ENCODE results near the gene ANGPTL4.
"Not testable (repeated sequence)": the region's sequence is repeated elsewhere in the genome, so short reads cannot be mapped to it uniquely, and the experiment has no call there.

The ANGPTL4 gene

GRCh38 chr19:8334458-8335342 lies 29.3 kb upstream of the ANGPTL4 start:
- DNase-seq: peak; percentile 60

GRCh38 chr19:8335343-8336071 lies 28.4 kb upstream of the ANGPTL4 start:
- no peak for DNase-seq

- no peak for DNase-seq
Observed at GRCh38 chr19:8336072-8336569, 27.8 kb upstream of the ANGPTL4 start.

GRCh38 chr19:8336660-8337059 lies 27.3 kb upstream of the ANGPTL4 start:
- no peak for DNase-seq

GRCh38 chr19:8337728-8338127 lies 26.2 kb upstream of the ANGPTL4 start:
- no peak for DNase-seq

GRCh38 chr19:8338835-8339234 lies 25.1 kb upstream of the ANGPTL4 start:
- no peak for DNase-seq

- no peak for DNase-seq
Observed at GRCh38 chr19:8340341-8341096, 23.4 kb upstream of the ANGPTL4 start.

- not testable (repeated sequence) for DNase-seq
Observed at GRCh38 chr19:8341504-8341903, 22.5 kb upstream of the ANGPTL4 start.

GRCh38 chr19:8342316-8342683 lies 21.7 kb upstream of the ANGPTL4 start:
- DNase-seq: no peak

- peak; percentile 77 for DNase-seq
Observed at GRCh38 chr19:8342684-8343482, 21.1 kb upstream of the ANGPTL4 start, which contains the start of gene KANK3. KANK3 (minus strand) TSS chr19:8343262; CDS start chr19:8337828, 5,434 bp downstream.

- no peak for DNase-seq
Observed at GRCh38 chr19:8343483-8343844, 20.5 kb upstream of the ANGPTL4 start.

- DNase-seq: not testable (repeated sequence)
Observed at GRCh38 chr19:8349629-8350372, 14.2 kb upstream of the ANGPTL4 start.

- no peak for DNase-seq
Observed at GRCh38 chr19:8352134-8352827, 11.7 kb upstream of the ANGPTL4 start.

- DNase-seq: not testable (repeated sequence)
Observed at GRCh38 chr19:8352845-8353244, 11.1 kb upstream of the ANGPTL4 start.

- no peak for DNase-seq
Observed at GRCh38 chr19:8355631-8356402, 8.1 kb upstream of the ANGPTL4 start.

- no peak for DNase-seq
Observed at GRCh38 chr19:8357007-8357521, 6.9 kb upstream of the ANGPTL4 start.

- no peak for DNase-seq
Observed at GRCh38 chr19:8358948-8359347, 5.0 kb upstream of the ANGPTL4 start.

- DNase-seq: no peak
Observed at GRCh38 chr19:8360196-8360595, 3.8 kb upstream of the ANGPTL4 start.

- no peak for DNase-seq
Observed at GRCh38 chr19:8361921-8362793, 1.8 kb upstream of the ANGPTL4 start.
